Gastrocnemius medialis (tissue), 4 donors: ENCODE data around the gene KIAA1549.

Source experiments
- POLR2A ChIP-seq, 2 donors: fragments of 450-650 bp; IDR thresholded peaks; one replicate each; pipeline ENCODE4 v1.6.1; 2017; ENCODE audit warnings: antibody characterized with exemption in 2 of 2, mild to moderate bottlenecking in 2 of 2, moderate library complexity in 2 of 2
- TF ChIP-seq, protein P1 (sequence below), 5 experiments: fragments of 450-650 bp in 3 of 5; fragments of 200-600 bp in 2 of 5; sonication (generic) in 2 of 5; IDR thresholded peaks in 4 of 5; conservative IDR thresholded peaks in 1 of 5; 1 replicate in 4 of 5; 2 replicates in 1 of 5; pipeline ENCODE4 v1.5.1; 2016 to 2019; ENCODE audit warnings: antibody characterized with exemption in 5 of 5, mild to moderate bottlenecking in 3 of 5, moderate library complexity in 3 of 5

DNA sequence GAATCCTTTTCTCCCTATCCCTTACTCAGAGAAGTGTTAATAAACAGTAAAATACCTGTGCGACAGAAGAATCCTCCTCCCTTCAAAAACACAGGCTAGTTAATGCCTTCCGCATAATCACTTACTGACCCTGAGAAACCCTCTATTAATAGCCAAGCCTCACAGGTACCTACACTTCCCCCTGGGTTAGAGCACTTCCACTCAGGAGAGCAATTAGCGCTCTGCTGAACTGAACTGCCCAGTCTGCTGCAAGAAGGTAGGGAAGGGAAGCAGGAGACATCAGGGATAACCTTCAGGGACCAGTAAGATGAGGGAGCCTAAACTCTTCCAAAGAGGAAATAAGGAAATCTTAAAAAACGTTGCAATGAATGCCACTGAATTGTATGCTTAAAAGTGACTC, 39.6 kb downstream of the KIAA1549 start:
- TF ChIP-seq, protein P1, sequence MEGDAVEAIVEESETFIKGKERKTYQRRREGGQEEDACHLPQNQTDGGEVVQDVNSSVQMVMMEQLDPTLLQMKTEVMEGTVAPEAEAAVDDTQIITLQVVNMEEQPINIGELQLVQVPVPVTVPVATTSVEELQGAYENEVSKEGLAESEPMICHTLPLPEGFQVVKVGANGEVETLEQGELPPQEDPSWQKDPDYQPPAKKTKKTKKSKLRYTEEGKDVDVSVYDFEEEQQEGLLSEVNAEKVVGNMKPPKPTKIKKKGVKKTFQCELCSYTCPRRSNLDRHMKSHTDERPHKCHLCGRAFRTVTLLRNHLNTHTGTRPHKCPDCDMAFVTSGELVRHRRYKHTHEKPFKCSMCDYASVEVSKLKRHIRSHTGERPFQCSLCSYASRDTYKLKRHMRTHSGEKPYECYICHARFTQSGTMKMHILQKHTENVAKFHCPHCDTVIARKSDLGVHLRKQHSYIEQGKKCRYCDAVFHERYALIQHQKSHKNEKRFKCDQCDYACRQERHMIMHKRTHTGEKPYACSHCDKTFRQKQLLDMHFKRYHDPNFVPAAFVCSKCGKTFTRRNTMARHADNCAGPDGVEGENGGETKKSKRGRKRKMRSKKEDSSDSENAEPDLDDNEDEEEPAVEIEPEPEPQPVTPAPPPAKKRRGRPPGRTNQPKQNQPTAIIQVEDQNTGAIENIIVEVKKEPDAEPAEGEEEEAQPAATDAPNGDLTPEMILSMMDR (IDR thresholded peaks at IDR 0.05 in 4 of 5, conservative IDR thresholded peaks at IDR 0.05 in 1 of 5): no peak
- TF ChIP-seq POLR2A (IDR thresholded peaks at IDR 0.05): no peak
